ENCODE measurements around the gene PCMTD2.

DNA sequence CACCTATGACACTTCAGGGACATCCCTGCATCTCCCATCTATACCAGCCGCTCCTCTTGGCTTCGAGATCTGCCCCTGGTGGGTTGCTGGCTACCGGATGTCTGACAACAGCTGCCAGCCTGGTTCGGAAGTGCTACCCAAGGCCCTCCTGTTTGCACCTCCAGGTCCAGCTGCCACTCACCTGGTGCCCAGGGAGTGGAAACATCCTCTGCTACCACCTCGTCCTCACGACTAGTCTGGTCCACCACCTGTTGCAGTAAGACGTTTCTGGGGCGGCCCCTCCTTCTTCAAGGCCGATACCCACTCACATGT lies 8.3 kb upstream of the PCMTD2 start:
- TF ChIP-seq RAD21 (IDR thresholded peaks at IDR 0.05; ENCODE audit: insufficient read depth, low read depth, low read length), result no peak
- no peak for TF ChIP-seq GABPA (IDR thresholded peaks at IDR 0.05; ENCODE audit: low read depth)
- TF ChIP-seq, protein P1, sequence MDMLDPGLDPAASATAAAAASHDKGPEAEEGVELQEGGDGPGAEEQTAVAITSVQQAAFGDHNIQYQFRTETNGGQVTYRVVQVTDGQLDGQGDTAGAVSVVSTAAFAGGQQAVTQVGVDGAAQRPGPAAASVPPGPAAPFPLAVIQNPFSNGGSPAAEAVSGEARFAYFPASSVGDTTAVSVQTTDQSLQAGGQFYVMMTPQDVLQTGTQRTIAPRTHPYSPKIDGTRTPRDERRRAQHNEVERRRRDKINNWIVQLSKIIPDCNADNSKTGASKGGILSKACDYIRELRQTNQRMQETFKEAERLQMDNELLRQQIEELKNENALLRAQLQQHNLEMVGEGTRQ (IDR thresholded peaks at IDR 0.05; ENCODE audit: borderline replicate concordance, low read depth, low read length), result no peak
- TF ChIP-seq, protein P2, sequence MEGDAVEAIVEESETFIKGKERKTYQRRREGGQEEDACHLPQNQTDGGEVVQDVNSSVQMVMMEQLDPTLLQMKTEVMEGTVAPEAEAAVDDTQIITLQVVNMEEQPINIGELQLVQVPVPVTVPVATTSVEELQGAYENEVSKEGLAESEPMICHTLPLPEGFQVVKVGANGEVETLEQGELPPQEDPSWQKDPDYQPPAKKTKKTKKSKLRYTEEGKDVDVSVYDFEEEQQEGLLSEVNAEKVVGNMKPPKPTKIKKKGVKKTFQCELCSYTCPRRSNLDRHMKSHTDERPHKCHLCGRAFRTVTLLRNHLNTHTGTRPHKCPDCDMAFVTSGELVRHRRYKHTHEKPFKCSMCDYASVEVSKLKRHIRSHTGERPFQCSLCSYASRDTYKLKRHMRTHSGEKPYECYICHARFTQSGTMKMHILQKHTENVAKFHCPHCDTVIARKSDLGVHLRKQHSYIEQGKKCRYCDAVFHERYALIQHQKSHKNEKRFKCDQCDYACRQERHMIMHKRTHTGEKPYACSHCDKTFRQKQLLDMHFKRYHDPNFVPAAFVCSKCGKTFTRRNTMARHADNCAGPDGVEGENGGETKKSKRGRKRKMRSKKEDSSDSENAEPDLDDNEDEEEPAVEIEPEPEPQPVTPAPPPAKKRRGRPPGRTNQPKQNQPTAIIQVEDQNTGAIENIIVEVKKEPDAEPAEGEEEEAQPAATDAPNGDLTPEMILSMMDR (IDR thresholded peaks at IDR 0.05 in 2 of 3, conservative IDR thresholded peaks at IDR 0.05 in 1 of 3; ENCODE audit: control insufficient read depth in 2 of 3, extremely low read depth in 1 of 3, insufficient read depth in 1 of 3, low read depth in 3 of 3, low read length in 3 of 3), result no peak
- TF ChIP-seq RFX5 (IDR thresholded peaks at IDR 0.05; ENCODE audit: low read depth, low read length), result no peak
- no peak for TF ChIP-seq ZNF24 (IDR thresholded peaks at IDR 0.05)
- TF ChIP-seq ETV6 (conservative IDR thresholded peaks at IDR 0.05 in 1 of 2, IDR thresholded peaks at IDR 0.05 in 1 of 2; ENCODE audit: borderline replicate concordance in 1 of 2, low read depth in 1 of 2), result no peak
- TF ChIP-seq POLR2AphosphoS5 (IDR thresholded peaks at IDR 0.05; ENCODE audit: low read length), result no peak
- TF ChIP-seq, protein P3, sequence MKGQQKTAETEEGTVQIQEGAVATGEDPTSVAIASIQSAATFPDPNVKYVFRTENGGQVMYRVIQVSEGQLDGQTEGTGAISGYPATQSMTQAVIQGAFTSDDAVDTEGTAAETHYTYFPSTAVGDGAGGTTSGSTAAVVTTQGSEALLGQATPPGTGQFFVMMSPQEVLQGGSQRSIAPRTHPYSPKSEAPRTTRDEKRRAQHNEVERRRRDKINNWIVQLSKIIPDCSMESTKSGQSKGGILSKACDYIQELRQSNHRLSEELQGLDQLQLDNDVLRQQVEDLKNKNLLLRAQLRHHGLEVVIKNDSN (IDR thresholded peaks at IDR 0.05; ENCODE audit: borderline replicate concordance, extremely low read length, insufficient read depth, low read depth, low read length), result no peak

Measured in GM12878 (cell line).